ENCODE results near the gene ALG9. TPM values are rescaled to one million over a fixed set of nuclear protein-coding genes. Genes with fewer than 3 reads are reported as not detected.

ALG9 gene
- polyA plus RNA-seq, 3 donors: 7.4 to 7.9 (median 7.8) TPM

- Histone ChIP-seq H3K79me2 (ENCODE audit: insufficient read depth, low read length) (no peaks in the 10 kb centered on the region), H3K9me3 (replicated peaks in 1 of 2; ENCODE audit: control insufficient read depth in 1 of 2, insufficient read depth in 1 of 2, low read length in 2 of 2) (no peaks in the 10 kb centered on the region), H2AFZ (ENCODE audit: insufficient read depth, low read depth, low read length, poor library complexity, severe bottlenecking) (no peak overlapping the region), H3K9ac (ENCODE audit: insufficient read depth, low read length, poor library complexity, severe bottlenecking) (no peak overlapping the region), H3K4me1 (ENCODE audit: control insufficient read depth in 1 of 2, insufficient read depth in 2 of 2, low read length in 2 of 2) (no peaks in the 10 kb centered on the region), H3K27me3 (ENCODE audit: control insufficient read depth in 2 of 2, insufficient read depth in 2 of 2, low read length in 2 of 2) (no peaks in the 10 kb centered on the region), H3K4me3 (replicated peaks in 1 of 3; ENCODE audit: low read depth in 2 of 3, low read length in 3 of 3) (no peak overlapping the region), H3K27ac (ENCODE audit: low read depth in 1 of 2, low read length in 2 of 2) (no peak overlapping the region), H4K20me1 (ENCODE audit: insufficient read depth, low read length) (no peaks in the 10 kb centered on the region), H3K36me3 (replicated peaks in 1 of 2; ENCODE audit: control insufficient read depth in 1 of 2, insufficient read depth in 2 of 2, low read length in 2 of 2) (peaks cover 91 to 96% of the 10 kb centered on the region in 2 donors), H3K4me2 (replicated peaks; ENCODE audit: extremely low read depth, low read length, poor library complexity, severe bottlenecking) (no peak overlapping the region)
- H3K4me3 Mint-ChIP-seq: no peak overlapping the region
- H3K27me3 Mint-ChIP-seq (ENCODE audit: low read depth in 3 of 3): no peaks in the 10 kb centered on the region
- no peak for DNase-seq
- no peaks in the 10 kb centered on the region for H3K4me1 Mint-ChIP-seq
- TF ChIP-seq CTCF (IDR thresholded peaks at IDR 0.05): no peak
- intact Hi-C loops (cut with micrococcal nuclease): no loop called here
- H3K27ac Mint-ChIP-seq: no peak overlapping the region
- H3K36me3 Mint-ChIP-seq: peaks cover 76 to 96% of the 10 kb centered on the region in 2 donors
- H3K9me3 Mint-ChIP-seq: peaks cover 0 to 3% (median 0%) of the 10 kb centered on the region in 7 donors
- WGBS (ENCODE audit: insufficient coverage): 100% methylated on average over 3 of the region's 7 CpGs
Observed at GRCh38 chr11:111748035-111748804, 123.2 kb downstream of the ALG9 start.

- peaks cover 0 to 3% (median 0%) of the 10 kb centered on the region in 7 donors for H3K9me3 Mint-ChIP-seq
- H3K9ac ChIP-seq (ENCODE audit: insufficient read depth, low read length, poor library complexity, severe bottlenecking): no peak overlapping the region
- no peaks in the 10 kb centered on the region for H3K27me3 ChIP-seq (ENCODE audit: control insufficient read depth in 2 of 2, insufficient read depth in 2 of 2, low read length in 2 of 2)
- no peaks in the 10 kb centered on the region for H3K4me1 ChIP-seq (ENCODE audit: control insufficient read depth in 1 of 2, insufficient read depth in 2 of 2, low read length in 2 of 2)
- H4K20me1 ChIP-seq (ENCODE audit: insufficient read depth, low read length): no peaks in the 10 kb centered on the region
- no peak for TF ChIP-seq CTCF (IDR thresholded peaks at IDR 0.05)
- no peaks in the 10 kb centered on the region for H3K9me3 ChIP-seq (replicated peaks in 1 of 2; ENCODE audit: control insufficient read depth in 1 of 2, insufficient read depth in 1 of 2, low read length in 2 of 2)
- H3K4me1 Mint-ChIP-seq: no peaks in the 10 kb centered on the region
- no peaks in the 10 kb centered on the region for H3K27me3 Mint-ChIP-seq (ENCODE audit: low read depth in 3 of 3)
- no peak overlapping the region for H2AFZ ChIP-seq (ENCODE audit: insufficient read depth, low read depth, low read length, poor library complexity, severe bottlenecking)
- WGBS (ENCODE audit: insufficient coverage): no CpG with 5 or more reads among the region's 6 CpGs
- DNase-seq: no peak
- H3K4me3 ChIP-seq (replicated peaks in 1 of 3; ENCODE audit: low read depth in 2 of 3, low read length in 3 of 3): no peak overlapping the region
- no peak overlapping the region for H3K4me2 ChIP-seq (replicated peaks; ENCODE audit: extremely low read depth, low read length, poor library complexity, severe bottlenecking)
- no peak overlapping the region for H3K27ac Mint-ChIP-seq
- H3K36me3 ChIP-seq (replicated peaks in 1 of 2; ENCODE audit: control insufficient read depth in 1 of 2, insufficient read depth in 2 of 2, low read length in 2 of 2): peaks cover 91 to 98% of the 10 kb centered on the region in 2 donors
- intact Hi-C loops (cut with micrococcal nuclease): no loop called here
- H3K27ac ChIP-seq (ENCODE audit: low read depth in 1 of 2, low read length in 2 of 2): no peak overlapping the region
- no peaks in the 10 kb centered on the region for H3K79me2 ChIP-seq (ENCODE audit: insufficient read depth, low read length)
- no peak overlapping the region for H3K4me3 Mint-ChIP-seq
- peaks cover 79 to 97% of the 10 kb centered on the region in 2 donors for H3K36me3 Mint-ChIP-seq
Observed at GRCh38 chr11:111745719-111746504, 125.5 kb downstream of the ALG9 start.
